Occipital lobe (tissue), 2 donors: ENCODE measurements around the gene PLB1. TPM values are rescaled to one million over a fixed set of nuclear protein-coding genes. Genes with fewer than 3 reads are reported as not detected.
A peak's percentile ranks its signal among the peaks of the same experiment; 100 is the strongest.
"Not testable (repeated sequence)": the region's sequence is repeated elsewhere in the genome, so short reads cannot be mapped to it uniquely, and the experiment has no call there.

Experiments used
- DNase-seq: peaks from one replicate; lab custom pipeline; 2025; lab: John Stamatoyannopoulos, UW
- total RNA-seq: library from RNA; depleted of rRNA; stranded (reverse); fragments of >200 nt; gene quantifications from one replicate; pipeline ENCODE4 v1.2.3, GENCODE V29; 2014

Gene PLB1
- total RNA-seq, 1 donor from 2014 or later = 2.3 TPM

DNA sequence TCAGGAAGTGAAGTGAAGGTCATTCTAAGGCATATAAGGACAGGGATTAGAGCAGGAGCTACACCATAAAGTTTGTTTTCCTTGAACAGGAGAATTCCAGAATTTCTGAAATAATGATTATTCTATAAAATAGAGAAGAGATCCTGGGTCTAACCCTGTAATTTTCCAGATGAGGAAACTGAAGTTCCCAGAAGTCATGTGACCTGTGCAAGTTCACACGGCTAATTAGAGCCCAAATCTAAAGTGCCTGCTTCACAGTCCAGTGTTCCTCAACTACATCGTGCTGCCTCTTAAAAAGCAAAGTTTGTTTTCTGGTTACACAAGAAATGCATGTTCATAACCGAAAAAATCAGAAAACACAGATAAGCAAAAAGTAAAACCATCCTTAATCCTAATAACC is 34.9 kb downstream of the PLB1 start:
- no peak for DNase-seq

- DNase-seq = no peak
These were observed 36.5 kb downstream of the PLB1 start for GRCh38 chr2:28532399-28532798.

- DNase-seq = no peak
These were observed 37.3 kb downstream of the PLB1 start for GRCh38 chr2:28533044-28533680.

- DNase-seq = no peak
These were observed 39.0 kb downstream of the PLB1 start for GRCh38 chr2:28534817-28535216.

DNA sequence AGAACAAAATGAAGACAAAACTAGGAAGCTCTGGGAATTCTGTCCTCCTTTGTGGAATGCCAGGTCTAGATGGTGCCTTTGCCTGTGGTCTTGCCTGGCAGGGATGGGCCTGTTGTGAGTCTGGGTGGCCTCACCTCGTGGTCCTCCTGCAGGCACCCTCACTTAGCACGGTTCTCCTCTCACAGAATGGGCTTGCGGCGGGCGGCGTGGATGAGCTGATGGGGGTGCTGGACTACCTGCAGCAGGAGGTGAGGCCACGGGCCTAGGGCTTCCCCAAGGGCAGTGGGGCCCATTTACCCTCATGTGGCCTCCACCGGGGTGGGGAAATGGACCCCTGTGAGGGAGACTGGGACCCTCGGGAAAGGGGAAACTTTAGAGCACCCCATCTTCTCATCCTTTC is 42.3 kb downstream of the PLB1 start:
- no peak for DNase-seq

GRCh38 chr2:28538652-28539051 is 42.8 kb downstream of the PLB1 start:
- DNase-seq = no peak

- DNase-seq = peak; percentile 23
These were observed 43.3 kb downstream of the PLB1 start for GRCh38 chr2:28539118-28539541.

- DNase-seq = no peak
These were observed 47.6 kb downstream of the PLB1 start for GRCh38 chr2:28543316-28544035.

DNA sequence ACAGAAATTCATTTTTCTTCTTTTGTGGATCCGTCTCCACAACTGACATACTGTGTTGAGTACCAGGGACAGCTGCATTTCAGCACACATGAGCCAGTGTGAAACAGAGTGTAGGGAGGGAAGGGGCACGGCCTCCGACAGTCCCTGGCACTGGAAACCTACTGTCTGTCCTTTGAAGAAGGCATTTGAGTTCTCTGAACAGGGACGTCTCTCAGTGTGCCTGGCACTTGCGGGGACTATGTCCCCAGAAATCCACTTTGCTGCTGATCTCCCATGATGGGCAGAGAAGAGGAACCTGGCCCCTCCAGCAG is 48.1 kb downstream of the PLB1 start:
- no peak for DNase-seq

DNA sequence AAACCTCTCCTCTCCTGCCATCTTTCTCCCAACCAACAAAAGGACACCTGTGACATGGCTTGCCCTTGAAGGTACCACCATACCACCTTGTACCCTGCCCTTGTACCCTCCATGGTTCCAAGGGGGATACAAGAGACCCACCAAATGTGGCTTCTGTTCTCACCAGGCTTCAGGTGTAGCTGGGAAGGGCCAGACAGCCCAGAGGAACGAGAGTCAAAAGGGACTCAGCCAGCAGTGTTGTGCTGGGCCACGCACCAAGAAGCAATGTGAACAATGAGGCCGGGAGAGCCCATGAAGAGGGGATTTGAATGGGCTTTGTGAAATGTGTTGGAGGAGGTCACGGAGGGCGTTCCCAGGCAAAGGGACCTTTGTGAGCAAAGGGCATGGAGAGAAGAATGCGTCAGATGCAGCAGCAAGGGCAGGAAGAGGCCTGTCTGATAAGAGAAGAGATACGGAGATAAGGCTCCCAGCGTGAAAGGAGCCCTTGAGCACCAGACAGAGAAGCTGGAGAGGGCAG is 48.6 kb downstream of the PLB1 start:
- no peak for DNase-seq

GRCh38 chr2:28544922-28545589 is 49.2 kb downstream of the PLB1 start:
- no peak for DNase-seq

- no peak for DNase-seq
These were observed 49.8 kb downstream of the PLB1 start for GRCh38 chr2:28545590-28546200.

GRCh38 chr2:28546242-28546641 is 50.4 kb downstream of the PLB1 start:
- no peak for DNase-seq

DNA sequence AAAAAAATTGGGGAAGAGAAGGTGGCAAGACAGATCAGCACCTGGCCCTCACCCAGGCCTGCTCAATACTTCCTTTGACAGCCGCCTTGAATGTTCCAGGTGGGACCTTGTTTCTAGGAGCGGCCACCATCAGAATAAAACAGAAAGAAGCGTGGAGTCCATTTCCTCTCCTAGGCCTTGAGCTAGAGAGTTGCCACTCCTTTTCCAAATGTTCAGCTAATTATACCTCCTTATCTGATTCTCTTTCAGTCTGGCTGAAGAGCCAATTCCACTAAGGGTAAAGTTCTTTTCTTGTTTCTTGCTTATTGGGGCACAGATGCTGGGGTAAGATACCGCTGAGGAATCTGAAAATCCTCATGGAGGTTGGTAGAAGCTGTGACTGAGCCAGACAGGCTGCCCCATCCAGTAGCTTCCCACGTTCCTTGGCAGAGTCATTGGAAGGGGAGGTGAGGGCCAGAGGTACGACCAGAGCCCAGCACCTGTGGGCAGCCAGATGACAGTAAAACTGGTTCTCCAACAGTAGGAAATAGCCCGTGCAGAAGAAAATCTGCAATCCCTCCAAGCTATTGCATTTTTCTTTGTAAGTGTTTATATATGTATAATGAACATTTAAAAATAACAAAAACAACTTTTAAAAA is 51.5 kb downstream of the PLB1 start:
- no peak for DNase-seq

GRCh38 chr2:28547906-28548600 is 52.2 kb downstream of the PLB1 start:
- no peak for DNase-seq

DNA sequence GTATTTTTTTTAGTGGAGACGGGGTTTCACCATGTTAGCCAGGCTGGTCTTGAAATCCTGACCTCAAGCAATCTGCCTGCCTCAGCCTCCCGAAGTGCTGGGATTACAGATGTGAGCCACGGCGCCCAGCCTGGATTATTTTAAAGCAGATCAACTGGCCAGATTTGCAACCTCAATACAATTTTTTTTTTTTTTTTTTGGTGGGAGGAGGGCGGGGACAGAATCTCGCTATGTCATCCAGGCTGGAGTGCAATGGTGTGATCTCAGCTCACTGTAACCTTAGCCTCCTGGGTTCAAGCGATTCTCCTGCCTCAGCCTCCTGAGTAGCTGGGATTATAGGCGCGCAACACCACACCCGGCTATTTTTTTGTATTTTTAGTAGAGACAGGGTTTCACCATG is 54.5 kb downstream of the PLB1 start:
- not testable (repeated sequence) for DNase-seq

GRCh38 chr2:28552045-28552823 is 56.4 kb downstream of the PLB1 start:
- no peak for DNase-seq

DNA sequence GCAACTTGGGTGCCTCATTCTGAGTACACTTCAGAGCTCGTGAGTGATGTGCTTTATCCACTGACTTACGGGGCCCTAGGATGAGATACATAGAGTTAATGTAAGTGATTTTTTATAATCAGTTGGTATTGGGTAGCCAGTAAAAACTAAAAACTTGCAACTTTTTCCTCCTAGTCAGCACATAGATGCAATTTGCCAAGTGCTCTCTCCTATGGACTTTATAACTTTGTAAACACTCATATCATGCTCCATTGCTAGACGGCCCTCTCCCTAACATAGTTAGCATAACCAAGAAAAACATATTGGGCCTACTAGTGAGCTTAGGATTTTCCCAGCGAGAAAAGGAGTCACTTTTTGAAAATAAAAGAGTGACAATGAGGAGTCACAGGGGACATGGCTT is 60.4 kb downstream of the PLB1 start:
- no peak for DNase-seq

DNA sequence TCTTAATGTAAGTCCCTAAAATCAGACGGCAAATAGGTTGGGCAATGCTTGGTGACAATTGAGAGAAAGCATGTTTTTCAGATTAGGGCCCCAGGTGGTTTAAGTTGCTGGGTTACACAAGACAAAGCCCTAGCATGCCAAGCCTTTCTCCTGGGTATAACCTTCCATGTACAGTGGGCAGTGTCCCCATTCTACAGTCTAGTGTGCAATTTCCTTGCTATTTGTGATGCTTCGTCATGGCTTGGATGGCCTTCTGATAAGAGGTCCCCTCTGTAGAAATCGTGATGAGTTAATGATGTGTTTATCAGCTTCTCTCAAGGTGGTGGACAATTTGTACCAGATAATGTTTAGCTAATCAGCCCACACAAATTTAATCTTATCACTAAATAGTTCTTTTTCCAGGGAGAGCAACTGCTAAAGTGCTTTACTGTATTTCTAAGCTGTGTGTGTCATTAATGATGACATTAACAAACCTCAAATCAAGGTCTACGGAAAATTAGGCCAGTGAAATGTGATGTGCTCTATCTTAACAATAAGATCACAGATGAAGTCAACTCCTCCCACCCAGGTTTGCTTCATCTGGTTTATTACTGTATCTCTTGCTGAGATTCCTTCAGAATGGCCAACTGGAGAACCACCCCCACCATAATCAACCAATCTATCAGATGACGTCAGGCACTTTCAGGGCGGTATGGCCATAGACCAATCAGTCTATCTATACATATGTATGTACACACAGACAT is 61.7 kb downstream of the PLB1 start:
- no peak for DNase-seq
